HCT116 (cell line): ENCODE data around the gene CHST1. TPM values are rescaled to one million over a fixed set of nuclear protein-coding genes. Genes with fewer than 3 reads are reported as not detected.

Experiments
- ATAC-seq: fragments of 200-7000 bp; cut with Tn5 transposase; 2 replicates; pipeline ENCODE4 v1.9.1; 2020; ENCODE audit warnings: mild to moderate bottlenecking, moderate library complexity
- BruUV-seq: library from RNA; stranded (reverse); fragments of 400-500 nt; replicated peaks from 2 replicates; lab custom pipeline; 2021; lab: Mats Ljungman, UMichigan
- CTCF ChIA-PET: fragments of 300-600 bp; sonication (Branson Sonifier 250); formaldehyde crosslinking; loops from one replicate; lab custom pipeline; 2021; ENCODE audit warnings: antibody characterized with exemption; lab: Charles Lee
- POLR2A ChIA-PET: fragments of 300-600, 350-600 bp; sonication (Branson Sonifier 250); formaldehyde crosslinking; loops from one replicate; lab custom pipeline; 2021; ENCODE audit warnings: antibody characterized with exemption; lab: Charles Lee
- RAD21 ChIA-PET, 2 experiments: fragments of 300-600 bp; sonication (Branson Sonifier 250); formaldehyde crosslinking; loops; one replicate each; lab custom pipeline; 2023; ENCODE audit warnings: low total read pairs in 2 of 2; ENCODE audit not compliant: uncharacterized antibody in 2 of 2, unreplicated experiment in 2 of 2, low non-redundant PET in 1 of 2; lab: Charles Lee
- DNase-seq: peaks from one replicate; pipeline ENCODE4 v3.0.0-alpha.2; 2010; ENCODE audit warnings: low read depth, low spot score
- H2AFZ ChIP-seq: fragments of 200-600 bp; shearing (Covaris generic), sonication (generic); 2 replicates; pipeline ENCODE4 v1.6.1; 2017; ENCODE audit warnings: low read depth, mixed run types, mixed read lengths, antibody characterized with exemption, low read length; ENCODE audit not compliant: poor library complexity, severe bottlenecking
- H3K27ac ChIP-seq: 2 replicates; pipeline ENCODE4 v1.5.1; 2012; ENCODE audit warnings: low read depth, low read length
- H3K27me3 ChIP-seq: fragments of 200-600 bp; sonication (generic); 2 replicates; pipeline ENCODE4 v1.6.1; 2016; ENCODE audit warnings: mixed run types, low read length, mixed read lengths; ENCODE audit not compliant: insufficient read depth
- H3K36me3 ChIP-seq, 2 experiments: fragments of 200-500 bp in 1 of 2; fragments of 200-600 bp in 1 of 2; sonication (Bioruptor generic) in 1 of 2; sonication (generic) in 1 of 2; 2 replicates each; pipeline versions ENCODE4 v1.5.1 to v1.6.1; 2014 to 2016; ENCODE audit warnings: low read length in 2 of 2, inconsistent platforms in 1 of 2, mixed read lengths in 1 of 2, mixed run types in 1 of 2; ENCODE audit not compliant: insufficient read depth in 2 of 2, control insufficient read depth in 1 of 2
- H3K4me1 ChIP-seq, 2 experiments: fragments of 200-600 bp in 1 of 2; sonication (generic) in 1 of 2; 2 replicates each; pipeline versions ENCODE4 v1.5.1 to v1.6.1; 2012 to 2017; ENCODE audit warnings: low read length in 2 of 2, inconsistent platforms in 1 of 2, mild to moderate bottlenecking in 1 of 2, mixed read lengths in 1 of 2, mixed run types in 1 of 2, moderate library complexity in 1 of 2; ENCODE audit not compliant: insufficient read depth in 2 of 2, control insufficient read depth in 1 of 2
- H3K4me2 ChIP-seq: fragments of 200-600 bp; sonication (generic); 2 replicates; pipeline ENCODE4 v1.6.1; 2017; ENCODE audit warnings: mixed run types, low read length, mixed read lengths
- H3K4me3 ChIP-seq, 2 experiments: fragments of 200-600 bp in 1 of 2; sonication (generic) in 1 of 2; replicated peaks in 1 of 2; 2 replicates each; pipeline ENCODE4 v1.5.1; 2011 to 2016; ENCODE audit warnings: low read length in 2 of 2, control low read depth in 1 of 2, low read depth in 1 of 2, mild to moderate bottlenecking in 1 of 2, mixed read lengths in 1 of 2, mixed run types in 1 of 2
- H3K79me2 ChIP-seq: fragments of 200-600 bp; sonication (generic); 2 replicates; pipeline ENCODE4 v1.6.1; 2017; ENCODE audit warnings: mild to moderate bottlenecking, mixed run types, low read length, moderate library complexity, mixed read lengths; ENCODE audit not compliant: insufficient read depth
- H3K9ac ChIP-seq: fragments of 200-600 bp; sonication (generic); 2 replicates; pipeline ENCODE4 v1.6.1; 2016; ENCODE audit warnings: low read length, mixed read lengths
- H3K9me2 ChIP-seq: fragments of 200-600 bp; sonication (generic), shearing (Covaris generic); 2 replicates; pipeline ENCODE4 v1.6.1; 2017; ENCODE audit warnings: mixed run types, mild to moderate bottlenecking, moderate library complexity; ENCODE audit not compliant: insufficient read depth
- H3K9me3 ChIP-seq, 2 experiments: fragments of 200-500 bp in 1 of 2; fragments of 200-600 bp in 1 of 2; sonication (Bioruptor generic) in 1 of 2; sonication (generic) in 1 of 2; 2 replicates each; pipeline ENCODE4 v1.6.1; 2014 to 2017; ENCODE audit warnings: low read length in 2 of 2, mixed read lengths in 2 of 2, inconsistent platforms in 1 of 2, low read depth in 1 of 2, mild to moderate bottlenecking in 1 of 2, mixed run types in 1 of 2, moderate library complexity in 1 of 2; ENCODE audit not compliant: control insufficient read depth in 1 of 2, insufficient read depth in 1 of 2
- H4K20me1 ChIP-seq: fragments of 200-600 bp; sonication (generic), shearing (Covaris generic); 2 replicates; pipeline ENCODE4 v1.6.1; 2017; ENCODE audit warnings: mixed run types, mild to moderate bottlenecking, moderate library complexity; ENCODE audit not compliant: insufficient read depth
- EGR1 ChIP-seq: IDR thresholded peaks from 2 replicates; pipeline ENCODE4 v1.6.1; 2012; ENCODE audit warnings: low read depth
- ELF1 ChIP-seq: IDR thresholded peaks from 2 replicates; pipeline ENCODE4 v1.6.1; 2012; ENCODE audit warnings: low read depth, borderline replicate concordance
- EZH2 ChIP-seq: fragments of 200-600 bp; sonication (generic); IDR thresholded peaks from 2 replicates; pipeline ENCODE4 v1.6.1; 2017; ENCODE audit warnings: antibody characterized with exemption, mixed run types
- FOSL1 ChIP-seq: IDR thresholded peaks from 2 replicates; pipeline ENCODE4 v1.6.1; 2012; ENCODE audit warnings: low read depth
- POLR2AphosphoS5 ChIP-seq: IDR thresholded peaks from 2 replicates; pipeline ENCODE4 v1.6.1; 2011; ENCODE audit warnings: mild to moderate bottlenecking, low read depth, low read length, moderate library complexity
- RAD21 ChIP-seq: IDR thresholded peaks from 2 replicates; pipeline ENCODE4 v1.6.1; 2012; ENCODE audit warnings: low read depth, mild to moderate bottlenecking
- SIN3A ChIP-seq: IDR thresholded peaks from 2 replicates; pipeline ENCODE4 v1.6.1; 2012; ENCODE audit warnings: low read depth
- SP1 ChIP-seq: IDR thresholded peaks from 2 replicates; pipeline ENCODE4 v1.6.1; 2012; ENCODE audit warnings: low read depth
- SRF ChIP-seq: IDR thresholded peaks from 2 replicates; pipeline ENCODE4 v1.6.1; 2012; ENCODE audit warnings: low read depth
- TCF7L2 ChIP-seq: IDR thresholded peaks from 2 replicates; pipeline ENCODE4 v1.7.0; 2011; ENCODE audit warnings: borderline replicate concordance, inconsistent platforms; ENCODE audit not compliant: insufficient read depth, insufficient read length; ENCODE audit errors: extremely low read depth
- intact Hi-C: fragments of 100-400 bp; cut with micrococcal nuclease; formaldehyde crosslinking; loops from 2 replicates; pipeline ENCODE4 v1.10.0; 2022
- total RNA-seq: library from RNA; stranded (reverse); gene quantifications from one replicate; pipeline ENCODE4 v1.2.1, GENCODE V29; 2021; ENCODE audit not compliant: unreplicated experiment
- TF ChIP-seq, protein P1 (sequence below): IDR thresholded peaks from 2 replicates; pipeline ENCODE4 v1.6.1; 2011; ENCODE audit warnings: mild to moderate bottlenecking, low read length, moderate library complexity; ENCODE audit not compliant: insufficient replicate concordance; ENCODE audit errors: extremely low read depth
- TF ChIP-seq, protein P2 (sequence below): IDR thresholded peaks from 2 replicates; pipeline ENCODE4 v1.6.1; 2012
- TF ChIP-seq, protein P3 (sequence below): IDR thresholded peaks from 2 replicates; pipeline ENCODE4 v1.6.1; 2012

Gene CHST1
- total RNA-seq, 1 experiment from 2014 or later: 0.69 TPM

DNA sequence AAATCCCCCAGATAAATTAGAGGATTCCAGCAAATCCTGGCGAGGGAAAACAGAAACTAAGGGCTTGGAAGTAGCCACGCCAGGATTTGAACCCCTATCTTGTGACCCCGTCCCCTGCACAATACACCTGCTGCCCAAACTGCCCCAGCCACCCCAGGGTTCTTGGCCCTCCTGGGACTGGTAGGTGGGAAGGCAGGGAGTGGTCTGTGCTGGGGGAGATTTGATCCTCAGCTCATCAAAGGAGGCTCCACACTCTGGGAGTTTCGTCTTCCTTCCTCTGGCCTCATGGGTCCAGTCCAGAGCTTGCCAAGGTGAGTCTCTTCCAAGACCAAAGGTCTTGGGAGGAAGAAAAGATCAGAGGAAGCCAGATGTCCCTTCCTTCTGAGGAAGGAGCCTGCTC is 4.5 kb upstream of the CHST1 start:
- Histone ChIP-seq H3K9ac (no peak overlapping the region), H3K79me2 (no peaks in the 10 kb centered on the region), H3K4me1 (no peaks in the 10 kb centered on the region), H3K9me2 (no peaks in the 10 kb centered on the region), H3K4me2 (no peak overlapping the region), H3K4me3 (no peak overlapping the region), H2AFZ (no peak overlapping the region)
- RAD21 ChIA-PET: no interaction called here
- POLR2A ChIA-PET: no interaction called here
- intact Hi-C loops: no loop called here
- no peak for DNase-seq
- TF ChIP-seq ELF1 (no peak), EGR1 (no peak), SP1 (no peak), FOSL1 (no peak)
- TF ChIP-seq, all 23 proteins: peak for 0
- CTCF ChIA-PET: interaction anchor here (1.4 to 3.1 kb wide), 2 partner anchors 15 to 102 kb away, joined by 3 to 12 read pairs; no protein-coding TSS in a partner anchor
- Histone ChIP-seq H3K36me3 (no peaks in the 10 kb centered on the region), H3K9me3 (no peaks in the 10 kb centered on the region), H3K27me3 (peaks cover 6% of the 10 kb centered on the region; the same call in 1 of the 2 replicates), H4K20me1 (no peaks in the 10 kb centered on the region), H3K27ac (no peak overlapping the region)
- ATAC-seq: no peak
- BruUV-seq: no TSS peak

- Histone ChIP-seq H3K79me2 (no peaks in the 10 kb centered on the region), H3K4me2 (no peak overlapping the region), H3K27ac (no peak overlapping the region), H3K9me3 (no peaks in the 10 kb centered on the region), H3K9me2 (no peaks in the 10 kb centered on the region)
- intact Hi-C loops: no loop called here
- no peak for DNase-seq
- TF ChIP-seq, protein P1, sequence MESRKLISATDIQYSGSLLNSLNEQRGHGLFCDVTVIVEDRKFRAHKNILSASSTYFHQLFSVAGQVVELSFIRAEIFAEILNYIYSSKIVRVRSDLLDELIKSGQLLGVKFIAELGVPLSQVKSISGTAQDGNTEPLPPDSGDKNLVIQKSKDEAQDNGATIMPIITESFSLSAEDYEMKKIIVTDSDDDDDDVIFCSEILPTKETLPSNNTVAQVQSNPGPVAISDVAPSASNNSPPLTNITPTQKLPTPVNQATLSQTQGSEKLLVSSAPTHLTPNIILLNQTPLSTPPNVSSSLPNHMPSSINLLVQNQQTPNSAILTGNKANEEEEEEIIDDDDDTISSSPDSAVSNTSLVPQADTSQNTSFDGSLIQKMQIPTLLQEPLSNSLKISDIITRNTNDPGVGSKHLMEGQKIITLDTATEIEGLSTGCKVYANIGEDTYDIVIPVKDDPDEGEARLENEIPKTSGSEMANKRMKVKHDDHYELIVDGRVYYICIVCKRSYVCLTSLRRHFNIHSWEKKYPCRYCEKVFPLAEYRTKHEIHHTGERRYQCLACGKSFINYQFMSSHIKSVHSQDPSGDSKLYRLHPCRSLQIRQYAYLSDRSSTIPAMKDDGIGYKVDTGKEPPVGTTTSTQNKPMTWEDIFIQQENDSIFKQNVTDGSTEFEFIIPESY: no peak
- TF ChIP-seq SIN3A (no peak), SP1 (no peak), POLR2AphosphoS5 (no peak), EZH2 (no peak), SRF (no peak), TCF7L2 (no peak), RAD21 (no peak)
- TF ChIP-seq, protein P2, sequence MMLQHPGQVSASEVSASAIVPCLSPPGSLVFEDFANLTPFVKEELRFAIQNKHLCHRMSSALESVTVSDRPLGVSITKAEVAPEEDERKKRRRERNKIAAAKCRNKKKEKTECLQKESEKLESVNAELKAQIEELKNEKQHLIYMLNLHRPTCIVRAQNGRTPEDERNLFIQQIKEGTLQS: no peak
- TF ChIP-seq, protein P3, sequence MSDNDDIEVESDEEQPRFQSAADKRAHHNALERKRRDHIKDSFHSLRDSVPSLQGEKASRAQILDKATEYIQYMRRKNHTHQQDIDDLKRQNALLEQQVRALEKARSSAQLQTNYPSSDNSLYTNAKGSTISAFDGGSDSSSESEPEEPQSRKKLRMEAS: no peak
- TF ChIP-seq, all 23 proteins: peak for 0
- Histone ChIP-seq H4K20me1 (no peaks in the 10 kb centered on the region), H3K4me1 (peaks cover 0 to 2% of the 10 kb centered on the region in 2 experiments; a peak in 1 of 4 replicates), H3K4me3 (no peak overlapping the region), H3K27me3 (peaks cover 6% of the 10 kb centered on the region; the same call in 1 of the 2 replicates), H3K36me3 (no peaks in the 10 kb centered on the region), H2AFZ (no peak overlapping the region), H3K9ac (no peak overlapping the region)
- CTCF ChIA-PET: interaction anchor here (1.3 to 3.1 kb wide), 3 partner anchors 14 to 298 kb away, joined by 3 to 12 read pairs (median 3); no protein-coding TSS in a partner anchor
- POLR2A ChIA-PET: no interaction called here
- no peak for ATAC-seq
- no TSS peak for BruUV-seq
- RAD21 ChIA-PET: no interaction called here
Measured at GRCh38 chr11:45669146-45669545, 3.7 kb upstream of the CHST1 start.
